HFFc6 (cell line): Measurements from ENCODE around the gene PIGN. TPM values are rescaled to one million over a fixed set of nuclear protein-coding genes. Genes with fewer than 3 reads are reported as not detected.
"Not testable (repeated sequence)": the region's sequence is repeated elsewhere in the genome, so short reads cannot be mapped to it uniquely, and the experiment has no call there.

Experiments
- DNase-seq: peaks from one replicate; pipeline ENCODE4 v3.0.0-alpha.2; 2018
- H3K27ac Mint-ChIP-seq: 2 replicates; pipeline ENCODE4 v1.8.0; 2020; ENCODE audit warnings: mild to moderate bottlenecking, mixed read lengths
- H3K27me3 Mint-ChIP-seq: 2 replicates; pipeline ENCODE4 v1.8.0; 2021; ENCODE audit warnings: mild to moderate bottlenecking, moderate library complexity, mixed read lengths; ENCODE audit not compliant: insufficient read depth
- H3K36me3 Mint-ChIP-seq: 2 replicates; pipeline ENCODE4 v1.8.0; 2021; ENCODE audit warnings: low read depth, mixed read lengths
- H3K4me1 Mint-ChIP-seq: 2 replicates; pipeline ENCODE4 v1.8.0; 2020; ENCODE audit warnings: low read depth, mixed read lengths
- H3K4me3 Mint-ChIP-seq: 2 replicates; pipeline ENCODE4 v1.8.0; 2020; ENCODE audit warnings: mild to moderate bottlenecking, moderate library complexity, mixed read lengths
- H3K9me3 Mint-ChIP-seq: 2 replicates; pipeline ENCODE4 v1.8.0; 2020; ENCODE audit warnings: mild to moderate bottlenecking, mixed read lengths
- CTCF ChIP-seq: fragments of 200-600 bp; sonication (generic); IDR thresholded peaks from 2 replicates; pipeline ENCODE4 v1.5.0; 2021; ENCODE audit warnings: antibody characterized with exemption, mild to moderate bottlenecking
- total RNA-seq, 6 experiments: library from RNA; stranded (reverse); fragmentation: NEBNext Ultra II Directional; extraction: Animal tissue kit (Norgen Biotek cat#: 25700); gene quantifications; 2 replicates in 1 of 6; 3 replicates in 5 of 6; pipeline ENCODE4 v1.2.3, GENCODE V29; 2021

PIGN gene
- total RNA-seq, 6 experiments from 2014 or later, result 21.0 to 25.9 (median 24.7) TPM

GRCh38 chr18:62179213-62179612 lies 7.6 kb downstream of the PIGN start:
- Mint-ChIP-seq H3K4me3 (no peak overlapping the region), H3K27me3 (no peaks in the 10 kb centered on the region), H3K36me3 (no peaks in the 10 kb centered on the region), H3K9me3 (no peaks in the 10 kb centered on the region), H3K27ac (no peak overlapping the region), H3K4me1 (peaks cover 10% of the 10 kb centered on the region)
- no peak for DNase-seq
- no peak for TF ChIP-seq CTCF

GRCh38 chr18:62177271-62177670 lies 9.6 kb downstream of the PIGN start:
- TF ChIP-seq CTCF, result no peak
- no peak for DNase-seq

GRCh38 chr18:62175521-62175920 lies 11.3 kb downstream of the PIGN start:
- H3K27ac Mint-ChIP-seq, result no peak overlapping the region

More at GRCh38 chr18:62177271-62177670, 9.6 kb downstream of the PIGN start:
- H3K27ac Mint-ChIP-seq, result no peak overlapping the region
- H3K36me3 Mint-ChIP-seq, result no peaks in the 10 kb centered on the region
- H3K9me3 Mint-ChIP-seq, result no peaks in the 10 kb centered on the region
- no peaks in the 10 kb centered on the region for H3K27me3 Mint-ChIP-seq
- H3K4me1 Mint-ChIP-seq, result peaks cover 5% of the 10 kb centered on the region; the same call in 1 of the 2 replicates
- no peak overlapping the region for H3K4me3 Mint-ChIP-seq

GRCh38 chr18:62172298-62172697 lies 14.6 kb downstream of the PIGN start:
- TF ChIP-seq CTCF, result no peak
- H3K9me3 Mint-ChIP-seq, result no peaks in the 10 kb centered on the region
- peaks cover 5% of the 10 kb centered on the region; the same call in 1 of the 2 replicates for H3K4me1 Mint-ChIP-seq
- H3K4me3 Mint-ChIP-seq, result no peak overlapping the region
- no peaks in the 10 kb centered on the region; the same call in 1 of the 2 replicates for H3K27me3 Mint-ChIP-seq
- no peaks in the 10 kb centered on the region for H3K36me3 Mint-ChIP-seq
- DNase-seq, result no peak
- H3K27ac Mint-ChIP-seq, result no peak overlapping the region

More at GRCh38 chr18:62175521-62175920, 11.3 kb downstream of the PIGN start:
- Mint-ChIP-seq H3K4me3 (no peak overlapping the region), H3K36me3 (no peaks in the 10 kb centered on the region), H3K27me3 (no peaks in the 10 kb centered on the region), H3K4me1 (peaks cover 5% of the 10 kb centered on the region; the same call in 1 of the 2 replicates), H3K9me3 (no peaks in the 10 kb centered on the region)
- DNase-seq, result no peak
- TF ChIP-seq CTCF, result no peak

GRCh38 chr18:62170857-62171256 lies 16.0 kb downstream of the PIGN start:
- Mint-ChIP-seq H3K4me3 (no peak overlapping the region), H3K36me3 (no peaks in the 10 kb centered on the region)
- DNase-seq, result no peak

GRCh38 chr18:62166524-62166923 lies 20.3 kb downstream of the PIGN start:
- not testable (repeated sequence) for H3K36me3 Mint-ChIP-seq, H3K4me3 Mint-ChIP-seq, H3K4me1 Mint-ChIP-seq, H3K27me3 Mint-ChIP-seq, H3K27ac Mint-ChIP-seq, DNase-seq, H3K9me3 Mint-ChIP-seq

More at GRCh38 chr18:62170857-62171256, 16.0 kb downstream of the PIGN start:
- no peaks in the 10 kb centered on the region for H3K9me3 Mint-ChIP-seq
- peaks cover 7% of the 10 kb centered on the region for H3K4me1 Mint-ChIP-seq
- H3K27me3 Mint-ChIP-seq, result no peaks in the 10 kb centered on the region; the same call in 1 of the 2 replicates
- no peak for TF ChIP-seq CTCF
- H3K27ac Mint-ChIP-seq, result no peak overlapping the region
